Measurements from ENCODE around the gene TRIM2.

- TF ChIP-seq CTCF (IDR thresholded peaks at IDR 0.05; ENCODE audit: low read length): no peak
- no peak for TF ChIP-seq EZH2phosphoT487 (IDR thresholded peaks at IDR 0.05; ENCODE audit: low read length)
- TF ChIP-seq EZH2 (optimal IDR thresholded peaks at IDR 0.05; ENCODE audit: low read depth, low read length): no peak
Observed at GRCh38 chr4:153291562-153291961, 87.3 kb downstream of the TRIM2 start.
